NT2/D1 (cell line): ENCODE data around the gene PRR11.

ENCODE experiments used
- SUZ12 ChIP-seq: IDR thresholded peaks from 2 replicates; pipeline ENCODE4 v1.6.1; 2011; ENCODE audit not compliant: insufficient read length, insufficient read depth; ENCODE audit errors: extremely low read depth
- ZNF274 ChIP-seq: IDR thresholded peaks from 2 replicates; pipeline ENCODE4 v1.6.1; 2011; ENCODE audit warnings: mild to moderate bottlenecking, low read depth, low read length

GRCh38 chr17:59145571-59146096 lies 9.9 kb upstream of the PRR11 start:
- TF ChIP-seq SUZ12 (no peak), ZNF274 (no peak)
